Measurements from ENCODE around the gene TIMM17B. TPM values are rescaled to one million over a fixed set of nuclear protein-coding genes. Genes with fewer than 3 reads are reported as not detected.

The TIMM17B gene
- 10 to 100 TPM; 26.7 to 61.3 (median 43.7) TPM for total RNA-seq

DNA sequence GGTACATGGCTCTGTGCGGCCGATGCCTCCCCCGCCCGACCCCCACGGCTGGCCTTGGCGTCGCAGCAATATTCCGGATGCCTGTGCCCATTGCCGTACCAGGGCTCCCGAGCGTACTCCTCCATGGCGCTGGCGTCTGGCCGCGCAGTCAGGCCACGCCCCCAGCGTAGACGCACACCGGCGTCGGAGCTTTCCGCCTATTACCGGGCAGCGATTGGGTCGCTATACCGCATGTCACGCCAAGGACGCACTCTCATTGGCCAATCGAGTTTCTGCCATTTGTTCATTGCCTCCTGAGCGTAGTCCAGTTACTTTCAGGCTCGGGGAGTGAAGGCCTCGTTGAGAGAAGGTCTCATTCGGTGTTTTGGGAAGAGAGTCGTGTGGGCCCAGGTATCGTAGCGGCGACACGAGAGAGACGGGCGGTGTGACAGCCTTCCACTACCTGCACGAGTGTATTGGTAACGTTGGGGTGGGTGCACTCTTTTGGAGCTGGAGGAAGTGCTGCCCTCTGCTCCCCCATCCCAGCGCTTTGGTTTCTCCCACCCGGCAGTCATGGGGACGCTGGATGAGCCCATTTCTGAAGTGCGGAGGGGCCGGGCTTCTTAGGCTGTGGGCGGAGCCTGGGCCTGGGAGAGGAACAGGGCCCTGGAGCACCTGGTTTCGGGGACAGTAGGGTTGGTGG, at the start of gene TIMM17B, which contains the start of gene PQBP1:
TSS of gene TIMM17B (minus strand) at position 144 of the 682 bp plus-strand sequence. CDS start at position 125, 19 bp downstream.
TSS of gene PQBP1 (plus strand) at position 306 of the 682 bp plus-strand sequence. CDS start 580 bp downstream, outside the sequence.
- WGBS, 2 donors (ENCODE audit: low coverage in 1 of 2): 47% methylated on average over 49 of the region's 49 CpGs; no CpG with 5 or more reads in 1 of the 2 donors
- Histone ChIP-seq H3K4me1 (peaks cover 0 to 21% (median 3%) of the 10 kb centered on the region in 4 donors), H3K27me3 (no peaks in the 10 kb centered on the region), H3K9me3 (no peaks in the 10 kb centered on the region), H3K4me3 (peak within 1 kb of the TSS; percentile 56 to 79 (median 68)), H3K27ac (peak within 1 kb of the TSS; percentile 94 to 99 (median 99)), H3K36me3 (peaks cover 0 to 3% (median 0%) of the 10 kb centered on the region in 4 donors)
- TF ChIP-seq POLR2A (IDR thresholded peaks at IDR 0.05): peak; percentile 80
- TF ChIP-seq EP300 (IDR thresholded peaks at IDR 0.05; ENCODE audit: low read depth): no peak
- TF ChIP-seq POLR2AphosphoS5 (IDR thresholded peaks at IDR 0.05): peak; percentile 84 to 89 (median 89)
- in situ Hi-C loops (cut with MboI; ENCODE audit: low pct_ligation_motif_present in 1 of 4, low pct_unique_long_range_greater_than_20kb in 1 of 4, low sequenced_read_pairs in 3 of 4) (no loop called here), intact Hi-C loops (cut with DNase I; ENCODE audit: low total_unique reads) (no loop called here)
- peak; percentile 91 for DNase-seq

DNA sequence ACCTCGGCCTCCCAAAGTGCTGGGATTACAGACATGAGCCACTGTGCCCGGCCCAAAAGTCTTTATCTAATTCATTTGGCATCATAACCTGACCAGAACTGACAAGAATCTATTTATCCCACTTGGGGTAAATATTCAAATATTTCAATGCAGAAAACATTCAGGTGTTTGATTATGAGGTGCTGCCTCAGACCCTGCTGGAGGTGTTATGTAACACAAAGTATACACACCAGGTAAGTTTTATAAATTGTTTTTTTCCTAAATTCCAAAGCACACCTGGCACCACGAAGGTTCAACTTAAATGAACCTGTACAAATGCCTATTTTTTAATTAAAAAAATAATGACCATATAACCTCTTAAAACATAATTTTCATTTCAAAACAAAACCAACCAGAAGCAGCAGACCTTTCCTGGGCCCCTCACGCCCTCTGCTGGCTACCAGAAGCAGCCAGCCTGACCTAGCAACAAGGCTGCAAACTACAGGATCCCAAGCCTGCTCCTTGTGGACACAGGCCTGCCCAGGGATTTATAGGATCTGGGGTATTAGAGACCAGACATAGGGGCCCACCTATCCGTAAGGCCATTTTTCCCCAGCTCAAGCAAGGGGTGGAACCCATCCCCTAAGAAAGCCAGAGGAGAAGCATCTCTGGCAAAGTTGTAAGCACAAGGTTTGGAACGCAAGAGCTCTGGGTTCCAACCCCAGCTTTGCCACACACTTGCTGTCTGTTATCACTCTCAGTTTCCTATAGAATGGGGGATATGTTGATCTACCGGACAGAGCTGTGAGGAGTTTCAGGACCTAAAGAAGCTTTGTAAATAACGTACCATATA, 48.2 kb upstream of the TIMM17B start:
- Histone ChIP-seq H3K4me3 (no peak overlapping the region), H3K9me3 (no peaks in the 10 kb centered on the region), H3K4me1 (peaks cover 0 to 7% (median 0%) of the 10 kb centered on the region in 4 donors), H3K27me3 (no peaks in the 10 kb centered on the region), H3K27ac (peak overlapping the region in 1 of 4 donors; percentile 9), H3K36me3 (no peaks in the 10 kb centered on the region)
- peak; percentile 64 for DNase-seq
- WGBS, 2 donors (ENCODE audit: low coverage in 1 of 2): 0 to 61% methylated on average over 1 to 8 of the region's 8 CpGs
- TF ChIP-seq POLR2A (IDR thresholded peaks at IDR 0.05): no peak
- TF ChIP-seq, protein P1, sequence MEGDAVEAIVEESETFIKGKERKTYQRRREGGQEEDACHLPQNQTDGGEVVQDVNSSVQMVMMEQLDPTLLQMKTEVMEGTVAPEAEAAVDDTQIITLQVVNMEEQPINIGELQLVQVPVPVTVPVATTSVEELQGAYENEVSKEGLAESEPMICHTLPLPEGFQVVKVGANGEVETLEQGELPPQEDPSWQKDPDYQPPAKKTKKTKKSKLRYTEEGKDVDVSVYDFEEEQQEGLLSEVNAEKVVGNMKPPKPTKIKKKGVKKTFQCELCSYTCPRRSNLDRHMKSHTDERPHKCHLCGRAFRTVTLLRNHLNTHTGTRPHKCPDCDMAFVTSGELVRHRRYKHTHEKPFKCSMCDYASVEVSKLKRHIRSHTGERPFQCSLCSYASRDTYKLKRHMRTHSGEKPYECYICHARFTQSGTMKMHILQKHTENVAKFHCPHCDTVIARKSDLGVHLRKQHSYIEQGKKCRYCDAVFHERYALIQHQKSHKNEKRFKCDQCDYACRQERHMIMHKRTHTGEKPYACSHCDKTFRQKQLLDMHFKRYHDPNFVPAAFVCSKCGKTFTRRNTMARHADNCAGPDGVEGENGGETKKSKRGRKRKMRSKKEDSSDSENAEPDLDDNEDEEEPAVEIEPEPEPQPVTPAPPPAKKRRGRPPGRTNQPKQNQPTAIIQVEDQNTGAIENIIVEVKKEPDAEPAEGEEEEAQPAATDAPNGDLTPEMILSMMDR (IDR thresholded peaks at IDR 0.05): peak; percentile 44 to 68 (median 59)
- in situ Hi-C loops (cut with MboI; ENCODE audit: low pct_ligation_motif_present in 1 of 4, low pct_unique_long_range_greater_than_20kb in 1 of 4, low sequenced_read_pairs in 3 of 4): no loop called here
- intact Hi-C loops (cut with DNase I; ENCODE audit: low total_unique reads): no loop called here

DNA sequence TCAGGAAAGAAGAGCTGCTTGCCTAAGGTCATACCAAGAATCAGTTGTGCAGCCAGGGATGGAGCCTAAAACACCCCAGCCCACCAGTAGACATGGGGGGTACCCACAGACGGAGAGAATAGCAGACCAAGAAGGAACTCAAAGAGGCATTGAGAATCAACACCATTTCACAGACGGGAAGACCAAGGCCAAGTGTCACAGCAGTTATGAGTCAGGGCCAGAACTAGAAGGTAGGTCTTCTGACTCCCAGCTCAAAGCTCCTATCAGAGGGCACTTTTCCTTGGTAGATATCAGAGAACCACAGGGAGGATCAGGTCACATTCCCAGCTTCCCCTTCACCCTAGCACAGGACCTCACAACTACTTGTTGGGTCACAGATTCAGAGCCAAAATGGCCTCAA, 45.3 kb upstream of the TIMM17B start:
- DNase-seq: no peak
- no peaks in the 10 kb centered on the region for H3K36me3 ChIP-seq
- H3K4me1 ChIP-seq: peaks cover 0 to 18% (median 0%) of the 10 kb centered on the region in 4 donors
- no peak overlapping the region for H3K27ac ChIP-seq
- intact Hi-C loops (cut with DNase I; ENCODE audit: low total_unique reads) (no loop called here), in situ Hi-C loops (cut with MboI; ENCODE audit: low pct_ligation_motif_present in 1 of 4, low pct_unique_long_range_greater_than_20kb in 1 of 4, low sequenced_read_pairs in 3 of 4) (no loop called here)
- H3K9me3 ChIP-seq: no peaks in the 10 kb centered on the region
- TF ChIP-seq POLR2A (IDR thresholded peaks at IDR 0.05) (no peak), POLR2AphosphoS5 (IDR thresholded peaks at IDR 0.05) (no peak), EP300 (IDR thresholded peaks at IDR 0.05; ENCODE audit: low read depth) (no peak)
- TF ChIP-seq, protein P1 (IDR thresholded peaks at IDR 0.05): no peak
- 91% methylated on average over 2 of the region's 2 CpGs; no CpG with 5 or more reads in 1 of the 2 donors for WGBS, 2 donors (ENCODE audit: low coverage in 1 of 2)
- no peak overlapping the region for H3K4me3 ChIP-seq
- H3K27me3 ChIP-seq: no peaks in the 10 kb centered on the region

DNA sequence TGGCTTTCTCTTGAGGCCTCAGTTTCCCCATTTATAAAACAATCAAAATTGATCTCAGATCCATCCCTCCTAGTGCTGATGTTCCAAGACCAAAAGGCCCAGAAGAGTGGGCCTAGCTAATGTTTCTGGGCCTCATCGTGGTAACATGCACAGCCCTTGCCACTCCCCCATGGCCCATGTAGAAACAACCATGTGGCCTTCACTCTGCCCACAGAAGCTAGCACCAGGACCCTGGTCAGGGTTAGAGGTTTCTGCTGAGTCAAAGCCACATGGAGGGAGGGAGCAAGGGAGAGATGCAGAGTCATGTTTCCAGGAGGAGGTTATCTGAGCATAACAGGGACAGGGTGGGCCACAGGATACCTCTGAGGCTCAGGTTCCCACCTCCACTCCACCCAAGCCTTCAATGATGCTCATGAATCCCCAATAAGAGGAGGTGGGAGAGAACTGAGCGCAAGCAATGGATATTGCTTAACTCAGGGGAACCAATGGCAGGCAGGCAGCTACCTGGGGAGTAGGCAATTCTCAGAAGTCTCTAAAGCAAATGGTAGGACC, 42.9 kb upstream of the TIMM17B start:
- intact Hi-C loops (cut with DNase I; ENCODE audit: low total_unique reads): no loop called here
- in situ Hi-C loops (cut with MboI; ENCODE audit: low pct_ligation_motif_present in 1 of 4, low pct_unique_long_range_greater_than_20kb in 1 of 4, low sequenced_read_pairs in 3 of 4): no loop called here
- Histone ChIP-seq H3K4me3 (no peak overlapping the region), H3K4me1 (peaks cover 0 to 27% (median 1%) of the 10 kb centered on the region in 4 donors), H3K36me3 (no peaks in the 10 kb centered on the region), H3K9me3 (no peaks in the 10 kb centered on the region), H3K27ac (peak overlapping the region; percentile 24 to 72 (median 58)), H3K27me3 (no peaks in the 10 kb centered on the region)
- DNase-seq: no peak
- WGBS, 2 donors (ENCODE audit: low coverage in 1 of 2): 83% methylated on average over 2 of the region's 2 CpGs; no CpG with 5 or more reads in 1 of the 2 donors
- TF ChIP-seq POLR2A (IDR thresholded peaks at IDR 0.05) (no peak), POLR2AphosphoS5 (IDR thresholded peaks at IDR 0.05) (no peak), EP300 (IDR thresholded peaks at IDR 0.05; ENCODE audit: low read depth) (no peak)
- TF ChIP-seq, protein P1 (IDR thresholded peaks at IDR 0.05): no peak

Data from transverse colon (tissue), 4 donors.